AG04449 (cell line): ENCODE results near the gene AEBP2.
A peak's percentile ranks its signal among the peaks of the same experiment; 100 is the strongest.

ENCODE experiments used
- CTCF ChIA-PET: fragments of 350-600 bp; formaldehyde crosslinking; extraction: SDS; loops from one replicate; lab custom pipeline; 2021; ENCODE audit warnings: antibody characterized with exemption; lab: Yijun Ruan, JAX
- POLR2A ChIA-PET: fragments of 400-600, 350-600 bp; formaldehyde crosslinking; extraction: SDS; loops from one replicate; lab custom pipeline; 2020; ENCODE audit warnings: antibody characterized with exemption, inconsistent platforms; lab: Yijun Ruan, JAX
- DNase-seq: peaks from one replicate; pipeline ENCODE4 v3.0.0-alpha.2; 2010; ENCODE audit warnings: low read depth, low spot score
- H3K4me3 ChIP-seq: 2 replicates; pipeline ENCODE4 v1.5.1; 2011; ENCODE audit warnings: low read depth, mild to moderate bottlenecking, control low read depth, low read length
- TF ChIP-seq, protein P1 (sequence below): IDR thresholded peaks from one replicate; pipeline ENCODE4 v1.5.1; 2011; ENCODE audit warnings: mild to moderate bottlenecking, moderate library complexity, low read length, control low read depth, inconsistent platforms; ENCODE audit not compliant: insufficient read depth; ENCODE audit errors: missing control alignments

Gene AEBP2

GRCh38 chr12:19498099-19498498, 58.8 kb downstream of the AEBP2 start:
- TF ChIP-seq, protein P1, sequence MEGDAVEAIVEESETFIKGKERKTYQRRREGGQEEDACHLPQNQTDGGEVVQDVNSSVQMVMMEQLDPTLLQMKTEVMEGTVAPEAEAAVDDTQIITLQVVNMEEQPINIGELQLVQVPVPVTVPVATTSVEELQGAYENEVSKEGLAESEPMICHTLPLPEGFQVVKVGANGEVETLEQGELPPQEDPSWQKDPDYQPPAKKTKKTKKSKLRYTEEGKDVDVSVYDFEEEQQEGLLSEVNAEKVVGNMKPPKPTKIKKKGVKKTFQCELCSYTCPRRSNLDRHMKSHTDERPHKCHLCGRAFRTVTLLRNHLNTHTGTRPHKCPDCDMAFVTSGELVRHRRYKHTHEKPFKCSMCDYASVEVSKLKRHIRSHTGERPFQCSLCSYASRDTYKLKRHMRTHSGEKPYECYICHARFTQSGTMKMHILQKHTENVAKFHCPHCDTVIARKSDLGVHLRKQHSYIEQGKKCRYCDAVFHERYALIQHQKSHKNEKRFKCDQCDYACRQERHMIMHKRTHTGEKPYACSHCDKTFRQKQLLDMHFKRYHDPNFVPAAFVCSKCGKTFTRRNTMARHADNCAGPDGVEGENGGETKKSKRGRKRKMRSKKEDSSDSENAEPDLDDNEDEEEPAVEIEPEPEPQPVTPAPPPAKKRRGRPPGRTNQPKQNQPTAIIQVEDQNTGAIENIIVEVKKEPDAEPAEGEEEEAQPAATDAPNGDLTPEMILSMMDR, result no peak
- POLR2A ChIA-PET, result no interaction called here
- CTCF ChIA-PET, result interaction anchor here (0.9 kb wide), 1 partner anchor 9 kb away, joined by 4 read pairs; no protein-coding TSS in a partner anchor
- no peak for DNase-seq
- H3K4me3 ChIP-seq, result no peak overlapping the region

DNA sequence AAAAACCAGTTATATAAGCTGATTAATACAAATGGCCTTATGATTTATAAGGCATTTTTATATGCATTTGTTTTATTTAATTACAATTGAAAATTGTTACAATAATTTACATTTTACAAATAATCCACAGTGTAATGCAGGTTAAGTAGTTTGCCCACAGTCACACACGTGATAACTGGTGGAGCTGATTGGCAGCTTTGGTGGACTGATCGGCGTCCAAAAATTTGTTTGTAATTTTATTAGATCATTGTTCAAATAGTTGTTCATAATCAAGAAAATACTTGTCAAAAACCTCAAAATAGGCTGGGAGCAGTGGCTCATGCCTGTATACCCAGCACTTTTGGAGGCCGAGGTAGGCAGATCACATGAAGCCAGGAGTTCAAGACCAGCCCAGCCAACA, 59.7 kb downstream of the AEBP2 start:
- CTCF ChIA-PET, result interaction anchor here (0.9 kb wide), 1 partner anchor 8 kb away, joined by 4 read pairs; no protein-coding TSS in a partner anchor
- no peak overlapping the region for H3K4me3 ChIP-seq
- POLR2A ChIA-PET, result no interaction called here
- DNase-seq, result no peak
- TF ChIP-seq, protein P1, result no peak

GRCh38 chr12:19506497-19506896, 67.2 kb downstream of the AEBP2 start:
- H3K4me3 ChIP-seq, result no peak overlapping the region
- ChIA-PET CTCF (interaction anchor here (0.9 to 2.1 kb wide), 3 partner anchors 8 to 137 kb away, joined by 4 to 6 read pairs (median 5); no protein-coding TSS in a partner anchor), POLR2A (no interaction called here)
- TF ChIP-seq, protein P1, result no peak
- DNase-seq, result no peak

DNA sequence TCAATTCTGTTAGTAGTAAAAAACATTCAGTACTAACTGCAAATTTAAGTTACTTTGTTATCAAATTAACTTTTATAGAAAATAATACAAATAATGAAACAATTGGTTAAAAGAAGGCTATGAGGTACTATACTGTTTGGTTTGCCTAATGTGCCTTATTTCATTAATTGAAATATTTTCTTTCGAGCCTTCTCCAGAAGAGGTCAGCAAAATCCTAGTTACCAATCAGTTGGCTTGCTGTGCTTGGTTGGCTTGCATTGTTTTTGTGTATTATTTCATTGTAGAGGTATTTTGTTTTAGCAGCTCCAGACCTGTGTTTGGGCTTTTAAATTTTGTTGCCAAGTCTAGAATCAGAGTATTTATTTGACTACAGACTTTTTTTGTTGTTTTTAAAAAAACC, 68.5 kb downstream of the AEBP2 start:
- POLR2A ChIA-PET, result interaction anchor here (0.6 kb wide), 1 partner anchor 264 kb away, joined by 3 read pairs; no protein-coding TSS in a partner anchor

DNA sequence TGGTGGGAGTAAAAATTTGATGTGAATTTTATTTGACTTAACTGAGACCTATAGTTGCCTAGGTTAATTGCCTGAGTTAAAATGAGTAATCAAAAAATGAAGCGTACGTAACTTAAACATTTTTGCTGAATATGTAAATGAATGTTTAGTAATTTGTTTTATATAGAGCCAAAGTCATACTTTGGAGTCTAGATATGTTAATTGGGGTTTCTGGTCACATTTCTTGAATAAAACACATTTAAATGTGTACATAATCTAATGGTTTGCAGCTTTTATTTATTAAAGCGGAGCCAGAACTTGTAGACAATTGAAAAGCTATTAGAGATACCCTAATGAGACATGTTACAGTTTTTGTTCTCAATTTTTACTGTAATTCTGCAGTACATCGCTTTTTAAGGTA, 71.2 kb downstream of the AEBP2 start:
- no peak overlapping the region for H3K4me3 ChIP-seq
- TF ChIP-seq, protein P1, result no peak
- ChIA-PET POLR2A (no interaction called here), CTCF (no interaction called here)
- no peak for DNase-seq

More for the DNA sequence above, 68.5 kb downstream of the AEBP2 start:
- CTCF ChIA-PET, result interaction anchor here (0.7 to 2.1 kb wide), 7 partner anchors 9 to 231 kb away, joined by 3 to 5 read pairs (median 4); no protein-coding TSS in a partner anchor
- TF ChIP-seq, protein P1, result peak; percentile 13
- H3K4me3 ChIP-seq, result no peak overlapping the region
- DNase-seq, result no peak

GRCh38 chr12:19515179-19515578, 75.9 kb downstream of the AEBP2 start:
- no peak overlapping the region for H3K4me3 ChIP-seq
- ChIA-PET POLR2A (no interaction called here), CTCF (interaction anchor here (0.9 to 1.3 kb wide), 2 partner anchors 9 to 128 kb away, joined by 3 to 4 read pairs; no protein-coding TSS in a partner anchor)
- DNase-seq, result no peak
- TF ChIP-seq, protein P1, result no peak
